ENCODE results near the gene TEX38. TPM values are rescaled to one million over a fixed set of nuclear protein-coding genes. Genes with fewer than 3 reads are reported as not detected.

Gene TEX38
- total RNA-seq, 1 donor from 2014 or later = not detected

DNA sequence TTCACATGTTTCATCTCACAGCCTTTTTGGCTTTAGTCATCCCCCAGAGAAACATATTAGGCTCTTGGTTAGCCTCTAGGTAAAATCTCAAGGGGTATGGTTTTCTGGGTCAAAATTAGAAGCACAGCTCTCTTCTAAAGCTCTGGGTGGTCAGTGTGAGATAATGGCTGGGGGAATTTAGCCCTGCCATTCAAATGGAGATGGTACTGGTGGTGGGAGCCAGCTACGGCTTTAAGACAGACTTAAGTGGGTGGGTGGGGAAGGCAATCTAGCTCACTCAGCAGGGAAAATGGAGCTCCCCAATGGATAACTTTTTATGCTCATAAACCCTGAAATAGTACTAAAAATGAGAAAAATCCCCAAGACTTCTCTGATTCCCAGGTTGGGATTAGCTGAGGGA lies 5.7 kb downstream of the TEX38 start:
- TF ChIP-seq, protein P1, sequence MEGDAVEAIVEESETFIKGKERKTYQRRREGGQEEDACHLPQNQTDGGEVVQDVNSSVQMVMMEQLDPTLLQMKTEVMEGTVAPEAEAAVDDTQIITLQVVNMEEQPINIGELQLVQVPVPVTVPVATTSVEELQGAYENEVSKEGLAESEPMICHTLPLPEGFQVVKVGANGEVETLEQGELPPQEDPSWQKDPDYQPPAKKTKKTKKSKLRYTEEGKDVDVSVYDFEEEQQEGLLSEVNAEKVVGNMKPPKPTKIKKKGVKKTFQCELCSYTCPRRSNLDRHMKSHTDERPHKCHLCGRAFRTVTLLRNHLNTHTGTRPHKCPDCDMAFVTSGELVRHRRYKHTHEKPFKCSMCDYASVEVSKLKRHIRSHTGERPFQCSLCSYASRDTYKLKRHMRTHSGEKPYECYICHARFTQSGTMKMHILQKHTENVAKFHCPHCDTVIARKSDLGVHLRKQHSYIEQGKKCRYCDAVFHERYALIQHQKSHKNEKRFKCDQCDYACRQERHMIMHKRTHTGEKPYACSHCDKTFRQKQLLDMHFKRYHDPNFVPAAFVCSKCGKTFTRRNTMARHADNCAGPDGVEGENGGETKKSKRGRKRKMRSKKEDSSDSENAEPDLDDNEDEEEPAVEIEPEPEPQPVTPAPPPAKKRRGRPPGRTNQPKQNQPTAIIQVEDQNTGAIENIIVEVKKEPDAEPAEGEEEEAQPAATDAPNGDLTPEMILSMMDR (conservative IDR thresholded peaks at IDR 0.05; ENCODE audit: low read depth, low read length) = no peak
- H3K4me3 ChIP-seq (ENCODE audit: low read depth, low read length) = no peak overlapping the region
- DNase-seq (ENCODE audit: low read depth) = no peak

DNA sequence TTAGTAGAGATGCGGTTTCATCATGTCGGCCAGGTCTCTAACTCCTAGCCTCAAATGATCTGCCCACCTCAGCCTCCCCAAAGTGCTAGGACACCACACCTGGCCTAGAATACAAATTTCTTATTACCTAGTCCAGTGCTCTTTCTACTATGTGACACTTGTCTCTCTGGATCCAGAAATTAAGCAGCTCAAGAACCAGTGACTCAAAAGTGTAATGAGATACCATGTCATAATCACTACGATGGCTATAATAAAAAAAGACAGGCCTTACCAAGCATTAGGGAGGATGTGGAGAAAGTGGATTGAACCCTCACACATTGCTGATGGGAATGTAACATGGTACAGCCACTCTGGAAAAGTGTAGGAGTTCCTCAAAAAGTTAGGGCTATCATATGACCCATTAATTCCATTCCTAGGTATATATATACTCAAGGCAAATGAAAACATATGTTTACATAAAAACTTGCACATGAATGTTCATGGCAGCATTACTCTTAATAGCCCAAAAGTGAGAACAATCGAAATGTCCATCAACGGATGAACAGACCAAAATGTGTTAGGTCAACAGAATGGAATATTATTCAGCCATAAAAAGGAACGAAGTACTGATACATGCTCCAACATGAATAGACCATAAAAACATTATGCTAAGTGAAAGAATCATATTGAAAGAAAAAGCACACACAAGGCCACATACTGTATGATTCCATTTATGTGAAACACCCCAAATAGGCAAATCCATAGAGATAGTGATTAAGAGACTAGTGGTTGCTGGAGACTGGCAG lies 8.3 kb downstream of the TEX38 start:
- no peak for DNase-seq (ENCODE audit: low read depth)
- H3K4me3 ChIP-seq (ENCODE audit: low read depth, low read length) = no peak overlapping the region
- TF ChIP-seq, protein P1 (conservative IDR thresholded peaks at IDR 0.05; ENCODE audit: low read depth, low read length) = no peak

DNA sequence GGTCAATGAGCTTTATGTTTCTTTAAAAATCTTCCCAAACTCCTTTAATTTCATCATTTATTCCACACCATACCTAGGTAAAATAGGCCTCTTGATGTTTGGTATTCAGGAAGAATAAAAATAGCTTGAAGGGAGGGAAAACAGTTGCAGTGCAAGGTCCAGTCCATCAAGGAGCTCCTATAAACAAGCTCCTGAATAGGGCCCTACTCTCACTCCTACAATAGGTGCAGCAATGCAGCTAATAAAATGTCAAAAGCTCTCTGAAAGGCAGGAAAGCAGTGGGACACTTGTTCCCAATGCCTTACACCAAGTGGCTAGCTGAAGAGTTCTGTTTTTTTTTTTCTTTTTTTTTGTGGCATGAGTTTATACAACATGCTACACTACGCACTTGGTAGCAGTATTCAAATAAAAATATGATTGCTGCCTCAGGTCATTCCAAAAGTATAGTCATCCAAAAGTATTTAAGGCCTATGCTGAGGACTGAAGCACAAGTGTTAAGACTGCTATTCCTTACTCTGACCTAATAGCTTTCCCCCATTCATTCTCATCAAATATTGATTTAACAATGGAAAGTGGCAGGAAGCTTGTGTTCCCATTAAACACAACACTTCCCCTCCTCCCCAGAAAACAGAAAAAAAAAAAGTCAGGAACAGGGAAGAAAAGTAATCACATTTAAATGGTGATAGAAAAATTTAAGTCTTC lies 9.8 kb downstream of the TEX38 start:
- no peak overlapping the region for H3K4me3 ChIP-seq (ENCODE audit: low read depth, low read length)
- DNase-seq (ENCODE audit: low read depth) = no peak
- TF ChIP-seq, protein P1 (conservative IDR thresholded peaks at IDR 0.05; ENCODE audit: low read depth, low read length) = no peak

DNA sequence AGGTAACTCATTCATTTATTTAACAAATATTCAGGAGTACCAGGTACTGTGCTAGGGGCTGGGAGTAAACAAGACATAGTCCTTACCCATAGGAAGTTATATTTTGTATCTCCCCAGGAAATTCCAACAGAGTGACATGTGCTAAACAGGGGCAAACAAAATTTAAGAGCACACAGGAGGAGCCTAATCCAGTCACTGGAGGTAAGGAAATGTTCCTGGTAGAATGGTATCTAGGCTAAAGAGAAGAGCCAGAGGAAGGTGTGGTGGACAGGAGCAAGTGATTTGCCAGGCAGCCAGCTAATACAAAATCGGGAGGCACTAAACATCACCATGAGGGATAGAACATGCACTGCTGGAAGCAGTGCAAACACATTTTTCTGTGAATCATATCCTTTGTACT lies 10.4 kb downstream of the TEX38 start:
- H3K4me3 ChIP-seq (ENCODE audit: low read depth, low read length) = no peak overlapping the region
- DNase-seq (ENCODE audit: low read depth) = no peak
- TF ChIP-seq, protein P1 (conservative IDR thresholded peaks at IDR 0.05; ENCODE audit: low read depth, low read length) = no peak

DNA sequence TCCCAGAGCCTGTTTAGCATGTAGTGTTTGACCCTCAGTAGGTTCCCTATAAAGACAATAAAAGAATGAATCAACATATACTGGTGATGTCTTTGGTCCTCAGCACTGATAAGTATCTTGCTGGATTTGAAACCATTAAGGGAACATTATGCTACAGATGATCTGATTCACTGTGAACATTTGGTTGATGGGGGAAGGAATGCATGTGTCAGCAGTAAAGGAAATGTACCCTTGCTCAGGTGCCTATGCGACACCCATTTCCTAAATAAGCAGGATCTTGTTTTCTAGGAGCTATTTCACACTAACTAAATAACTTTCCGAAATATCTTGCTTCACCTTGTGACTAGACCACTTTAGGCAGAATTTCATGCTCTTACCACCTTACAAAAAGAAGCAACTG lies 13.0 kb downstream of the TEX38 start:
- TF ChIP-seq, protein P1 (conservative IDR thresholded peaks at IDR 0.05; ENCODE audit: low read depth, low read length) = no peak
- no peak overlapping the region for H3K4me3 ChIP-seq (ENCODE audit: low read depth, low read length)
- DNase-seq (ENCODE audit: low read depth) = no peak

DNA sequence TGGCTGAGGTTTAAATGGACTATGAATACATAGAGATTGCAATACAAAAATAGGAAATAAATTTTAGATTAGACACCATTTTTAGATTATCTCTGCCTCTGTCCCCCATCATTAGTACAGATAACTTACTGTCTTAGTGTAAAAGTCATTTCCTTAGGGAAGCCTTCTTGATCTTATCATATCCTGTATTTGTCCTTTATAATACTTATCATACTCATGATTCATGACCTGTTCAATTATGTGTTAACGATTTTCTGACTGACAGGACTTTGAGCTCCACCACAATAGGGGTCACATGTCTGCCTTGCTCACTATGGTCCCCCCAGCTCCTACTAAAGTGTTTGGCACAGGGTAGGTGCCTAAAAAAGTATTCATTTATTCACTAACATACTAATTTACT lies 14.6 kb downstream of the TEX38 start:
- DNase-seq (ENCODE audit: low read depth) = no peak
- H3K4me3 ChIP-seq (ENCODE audit: low read depth, low read length) = no peak overlapping the region
- TF ChIP-seq, protein P1 (conservative IDR thresholded peaks at IDR 0.05; ENCODE audit: low read depth, low read length) = no peak

Data from epithelial cell of proximal tubule (primary cell).